ENCODE measurements around the gene INHA. TPM values are rescaled to one million over a fixed set of nuclear protein-coding genes. Genes with fewer than 3 reads are reported as not detected.

INHA gene
- polyA plus RNA-seq, 1 of the 3 experiments (the other 2 are of a cell fraction): 1.2 TPM

- no peaks in the 10 kb centered on the region for H4K20me1 ChIP-seq (ENCODE audit: insufficient read depth)
- H3K36me3 ChIP-seq (replicated peaks in 1 of 2; ENCODE audit: control insufficient read depth in 1 of 2, insufficient read depth in 2 of 2, low read length in 1 of 2): peaks cover 8 to 34% of the 10 kb centered on the region in 2 experiments
- DNase-seq: no peak
- H3F3A ChIP-seq (replicated peaks; ENCODE audit: insufficient read depth): peaks cover 3% of the 10 kb centered on the region
- H3K27me3 ChIP-seq (ENCODE audit: insufficient read depth): no peaks in the 10 kb centered on the region
- H3K4me2 ChIP-seq: no peak overlapping the region
- H3K9me3 ChIP-seq: no peaks in the 10 kb centered on the region
- no peaks in the 10 kb centered on the region for H3K9me2 ChIP-seq
- H3K27ac ChIP-seq (ENCODE audit: low read depth in 2 of 2, low read length in 1 of 2): no peak overlapping the region
- H2AFZ ChIP-seq (ENCODE audit: low read depth): no peak overlapping the region
- 97% methylated on average over 29 of the region's 35 CpGs for WGBS (ENCODE audit: low lambda C conversion rate)
- POLR2A ChIA-PET: interaction anchor here (1.1 to 2.6 kb wide), 2 partner anchors 15 to 30 kb away, joined by 3 to 12 read pairs; partner anchors contain the start of gene STK11IP
- peaks cover 4% of the 10 kb centered on the region; the same call in 1 of the 2 replicates for H3K79me2 ChIP-seq (ENCODE audit: insufficient read depth)
- peaks cover 3 to 21% of the 10 kb centered on the region in 2 experiments; a peak in 1 of 4 replicates for H3K4me1 ChIP-seq (ENCODE audit: control insufficient read depth in 1 of 2, insufficient read depth in 2 of 2, low read depth in 1 of 2, low read length in 1 of 2)
- no peak overlapping the region for H3K4me3 ChIP-seq (ENCODE audit: low read depth in 2 of 2, low read length in 1 of 2)
- TF ChIP-seq CTCF (IDR thresholded peaks at IDR 0.05): no peak
- TF ChIP-seq FOXJ3 (CRISPR knock-in tag; IDR thresholded peaks at IDR 0.05): no peak
- TF ChIP-seq YY1 (IDR thresholded peaks at IDR 0.05; ENCODE audit: low read depth): no peak
- TF ChIP-seq ZBTB33 (IDR thresholded peaks at IDR 0.05; ENCODE audit: borderline replicate concordance, low read depth): no peak
- no peak for TF ChIP-seq RCOR1 (IDR thresholded peaks at IDR 0.05; ENCODE audit: low read length)
- TF ChIP-seq JUND (IDR thresholded peaks at IDR 0.05): no peak
- TF ChIP-seq FOXM1 (IDR thresholded peaks at IDR 0.05; ENCODE audit: low read depth): no peak
- no peak for TF ChIP-seq ELF1 (IDR thresholded peaks at IDR 0.05)
- no peak for TF ChIP-seq NRF1 (IDR thresholded peaks at IDR 0.05; ENCODE audit: low read depth, low read length)
- TF ChIP-seq EP300 (IDR thresholded peaks at IDR 0.05; ENCODE audit: borderline replicate concordance in 1 of 2, low read depth in 1 of 2, low read length in 1 of 2): no peak
- CTCF ChIA-PET: interaction anchor here (1.1 to 1.8 kb wide), 5 partner anchors 10 to 165 kb away, joined by 3 to 7 read pairs (median 5); no protein-coding TSS in a partner anchor
- H3K9ac ChIP-seq: no peak overlapping the region
Observed at GRCh38 chr2:219567791-219568361, 4.2 kb upstream of the INHA start.

GRCh38 chr2:219569041-219569440, 3.1 kb upstream of the INHA start:
- no peak overlapping the region for H3K9ac ChIP-seq
- DNase-seq: no peak
- no peak overlapping the region for H3K4me3 ChIP-seq (ENCODE audit: low read depth in 2 of 2, low read length in 1 of 2)
- H3K4me2 ChIP-seq: no peak overlapping the region
- no peaks in the 10 kb centered on the region for H3K9me3 ChIP-seq
- peaks cover 3 to 21% of the 10 kb centered on the region in 2 experiments; a peak in 1 of 4 replicates for H3K4me1 ChIP-seq (ENCODE audit: control insufficient read depth in 1 of 2, insufficient read depth in 2 of 2, low read depth in 1 of 2, low read length in 1 of 2)
- H2AFZ ChIP-seq (ENCODE audit: low read depth): no peak overlapping the region
- peaks cover 6% of the 10 kb centered on the region for H3F3A ChIP-seq (replicated peaks; ENCODE audit: insufficient read depth)
- TF ChIP-seq IRF3 (IDR thresholded peaks at IDR 0.05; ENCODE audit: low read depth, low read length) (no peak), USF1 (IDR thresholded peaks at IDR 0.05; ENCODE audit: borderline replicate concordance, low read depth) (no peak), FOSL2 (IDR thresholded peaks at IDR 0.05; ENCODE audit: borderline replicate concordance, low read depth) (no peak), CTCF (IDR thresholded peaks at IDR 0.05) (no peak), YY1 (IDR thresholded peaks at IDR 0.05; ENCODE audit: low read depth) (no peak), PBX3 (IDR thresholded peaks at IDR 0.05) (no peak)
- peaks cover 4% of the 10 kb centered on the region; the same call in 1 of the 2 replicates for H3K79me2 ChIP-seq (ENCODE audit: insufficient read depth)
- H3K27ac ChIP-seq (ENCODE audit: low read depth in 2 of 2, low read length in 1 of 2): no peak overlapping the region
- WGBS (ENCODE audit: low lambda C conversion rate): 97% methylated on average over 6 of the region's 6 CpGs
- H3K27me3 ChIP-seq (ENCODE audit: insufficient read depth): no peaks in the 10 kb centered on the region
- ChIA-PET POLR2A (interaction anchor here (2.6 kb wide), 1 partner anchor 28 kb away, joined by 12 read pairs; the partner anchor contains the start of gene STK11IP), CTCF (interaction anchor here (2.8 to 5.5 kb wide), 2 partner anchors 9 to 12 kb away, joined by 9 to 48 read pairs; no protein-coding TSS in a partner anchor)
- no peaks in the 10 kb centered on the region for H4K20me1 ChIP-seq (ENCODE audit: insufficient read depth)
- H3K36me3 ChIP-seq (replicated peaks in 1 of 2; ENCODE audit: control insufficient read depth in 1 of 2, insufficient read depth in 2 of 2, low read length in 1 of 2): peaks cover 8 to 29% of the 10 kb centered on the region in 2 experiments
- no peaks in the 10 kb centered on the region for H3K9me2 ChIP-seq
